ENCODE data around the gene SRGAP1.
"Not testable (repeated sequence)": the region's sequence is repeated elsewhere in the genome, so short reads cannot be mapped to it uniquely, and the experiment has no call there.

Gene SRGAP1

DNA sequence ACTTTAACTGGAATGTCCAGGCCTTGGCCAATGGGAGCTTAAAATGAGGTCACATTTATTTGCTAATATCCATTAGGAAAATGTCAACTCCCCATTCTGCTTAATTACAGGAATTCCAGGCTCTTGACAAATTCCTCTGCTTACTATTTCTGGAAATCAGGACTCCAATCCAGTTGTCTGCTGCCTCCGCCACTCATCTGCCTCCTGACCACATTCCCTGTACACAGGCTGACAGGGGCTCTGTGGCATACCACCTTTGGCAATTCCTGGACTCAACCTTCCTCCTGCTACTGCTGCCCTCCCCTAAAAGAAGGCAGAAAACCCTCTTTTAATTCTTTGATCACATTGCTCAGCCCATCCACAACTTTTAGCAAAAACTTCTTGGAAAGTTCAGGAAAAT, 339.7 kb downstream of the SRGAP1 start:
- no peak for DNase-seq

DNA sequence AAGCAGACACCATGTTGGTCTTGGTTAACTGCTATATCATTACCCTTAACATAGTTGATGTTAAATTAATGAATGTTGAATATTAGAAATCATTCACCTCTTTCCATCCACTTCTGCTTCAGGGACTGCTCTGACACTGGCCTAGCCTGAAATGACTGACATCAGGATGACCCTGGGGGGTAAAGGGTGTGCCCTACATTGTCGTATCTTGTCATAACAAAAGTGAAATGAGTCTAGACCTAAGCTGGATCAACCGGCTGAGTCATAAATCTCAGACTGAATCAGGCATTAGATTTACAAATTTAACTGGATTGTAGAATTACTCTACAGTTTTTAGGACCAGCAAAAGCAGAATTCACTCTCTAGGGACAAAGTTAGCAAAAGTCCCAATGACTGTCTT, 342.3 kb downstream of the SRGAP1 start:
- DNase-seq = no peak

DNA sequence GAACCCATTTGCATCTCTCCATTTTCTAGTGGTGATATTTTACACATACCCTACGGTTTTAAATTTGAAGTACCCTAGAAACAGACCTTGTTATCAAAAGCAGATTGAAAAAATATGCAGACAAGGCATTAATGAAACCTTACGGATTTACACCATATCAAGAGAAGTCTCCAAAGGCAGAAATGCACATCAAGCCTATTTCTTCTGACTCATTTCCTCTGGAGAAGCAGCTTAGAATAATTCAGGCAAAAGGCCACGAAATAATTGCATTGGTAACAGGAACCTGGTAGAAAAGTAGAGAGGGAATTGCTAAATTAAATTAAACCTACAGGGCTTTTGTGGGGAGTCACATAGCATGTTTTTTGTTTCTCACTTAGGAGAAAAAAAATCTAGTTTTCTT, 342.9 kb downstream of the SRGAP1 start:
- DNase-seq = no peak

DNA sequence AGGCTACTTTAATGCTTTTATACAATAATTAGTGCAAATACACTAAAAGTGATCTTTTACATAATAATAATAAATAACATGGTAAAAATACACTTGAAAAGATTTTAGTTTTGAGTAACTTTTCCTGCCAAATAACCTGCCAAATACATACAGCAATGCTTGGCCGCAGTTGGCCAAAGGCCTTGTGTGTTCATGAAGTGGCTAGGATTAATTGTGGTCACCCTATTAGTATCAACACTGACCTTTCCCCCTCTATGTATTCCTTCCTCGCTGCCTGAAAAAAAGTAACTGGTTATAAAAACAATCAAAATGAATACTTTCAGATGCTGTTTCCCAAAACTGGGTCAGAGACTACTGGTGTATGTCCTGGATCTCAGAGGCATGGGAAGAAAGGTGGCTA, 343.3 kb downstream of the SRGAP1 start:
- no peak for DNase-seq

DNA sequence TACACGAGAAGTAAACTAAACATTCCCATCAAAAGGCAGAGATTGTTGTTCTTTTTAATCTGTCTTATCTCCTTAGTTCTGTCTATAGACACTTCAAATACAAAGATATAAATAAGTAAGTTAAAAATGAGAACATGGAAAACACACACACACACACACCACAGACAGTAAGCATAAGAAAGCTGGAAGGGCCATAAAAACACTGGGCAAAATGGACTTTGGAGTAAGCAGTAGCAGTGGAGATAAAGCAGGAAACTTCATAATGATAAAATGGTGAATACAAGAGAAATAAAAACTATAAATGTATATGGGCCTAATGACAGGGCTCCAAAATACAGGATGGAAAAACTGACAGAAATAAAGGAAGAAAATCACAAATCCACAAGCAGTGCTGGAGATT, 345.0 kb downstream of the SRGAP1 start:
- no peak for DNase-seq

DNA sequence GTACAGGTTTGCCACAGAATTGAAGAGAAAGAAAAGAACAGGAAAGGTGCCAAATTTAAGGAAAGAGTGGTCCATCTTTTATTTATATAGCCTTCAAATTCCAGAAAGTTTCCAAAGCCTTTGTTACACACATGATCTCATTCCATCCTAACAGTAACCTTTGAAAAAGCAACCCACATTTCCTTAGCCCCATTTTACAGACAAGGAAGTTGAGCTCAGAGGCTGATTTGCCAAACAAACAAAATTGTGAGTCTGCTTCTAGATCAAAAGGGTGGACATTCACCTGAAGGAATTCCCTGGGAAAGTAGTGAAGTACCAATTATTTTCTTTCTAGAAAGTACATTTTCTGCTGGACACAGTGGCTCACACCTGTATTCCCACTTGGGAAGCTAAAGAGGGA, 345.6 kb downstream of the SRGAP1 start:
- no peak for DNase-seq

DNA sequence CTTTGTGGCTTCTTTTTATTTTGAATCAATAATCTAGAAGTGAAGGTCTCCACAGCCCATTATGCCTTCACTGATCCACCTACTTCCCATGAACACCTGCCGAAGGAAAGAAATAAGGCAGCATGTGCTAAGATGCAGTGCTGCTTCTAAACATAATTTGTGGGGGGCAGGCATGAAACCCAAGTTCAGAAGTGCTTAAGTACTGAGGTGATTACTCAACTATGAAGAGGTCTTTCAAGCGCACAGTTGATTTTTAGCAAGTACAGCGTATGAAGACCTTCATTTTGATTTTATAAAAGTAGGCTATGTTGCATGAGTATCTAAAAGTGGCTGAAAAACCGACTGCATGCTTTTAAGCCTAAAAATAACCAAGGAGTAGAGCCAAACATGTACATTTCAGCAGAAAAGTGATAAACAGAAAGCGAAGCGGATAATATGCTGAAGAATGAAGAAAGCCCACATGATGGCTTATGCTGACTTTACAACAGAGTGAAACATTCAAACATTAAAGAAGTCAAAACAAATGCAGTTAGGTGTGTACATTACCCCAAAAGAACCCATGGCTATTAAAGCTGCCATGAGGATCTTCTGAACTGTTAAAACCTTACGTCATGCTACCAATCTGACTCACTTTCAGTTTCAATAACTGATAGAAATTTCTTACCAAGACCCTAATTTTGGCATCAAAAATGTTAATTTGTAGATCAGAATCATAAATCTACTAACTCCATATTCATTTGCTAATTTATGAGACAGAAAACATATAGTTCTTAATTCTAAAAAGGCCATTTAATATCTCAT, 348.3 kb downstream of the SRGAP1 start:
- DNase-seq = no peak

DNA sequence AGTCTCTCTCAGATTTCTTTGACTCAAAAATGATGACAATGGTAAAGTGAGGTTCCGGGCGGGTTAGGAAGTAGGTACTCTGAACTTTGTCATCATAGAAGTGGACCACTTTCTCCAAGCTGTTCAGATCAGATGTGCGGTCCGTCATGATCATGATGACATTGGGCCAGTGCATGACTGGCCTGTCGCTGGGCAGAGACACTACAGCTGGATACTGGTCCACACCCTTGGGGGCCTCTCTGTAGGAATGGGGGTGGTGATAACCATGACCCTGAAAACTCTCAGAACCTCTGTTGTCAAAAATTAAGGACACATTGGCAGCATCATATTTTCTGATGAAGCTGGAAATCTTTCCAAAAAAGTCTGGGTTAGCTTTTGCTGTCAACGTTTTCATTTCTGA, 349.4 kb downstream of the SRGAP1 start:
- DNase-seq = no peak

DNA sequence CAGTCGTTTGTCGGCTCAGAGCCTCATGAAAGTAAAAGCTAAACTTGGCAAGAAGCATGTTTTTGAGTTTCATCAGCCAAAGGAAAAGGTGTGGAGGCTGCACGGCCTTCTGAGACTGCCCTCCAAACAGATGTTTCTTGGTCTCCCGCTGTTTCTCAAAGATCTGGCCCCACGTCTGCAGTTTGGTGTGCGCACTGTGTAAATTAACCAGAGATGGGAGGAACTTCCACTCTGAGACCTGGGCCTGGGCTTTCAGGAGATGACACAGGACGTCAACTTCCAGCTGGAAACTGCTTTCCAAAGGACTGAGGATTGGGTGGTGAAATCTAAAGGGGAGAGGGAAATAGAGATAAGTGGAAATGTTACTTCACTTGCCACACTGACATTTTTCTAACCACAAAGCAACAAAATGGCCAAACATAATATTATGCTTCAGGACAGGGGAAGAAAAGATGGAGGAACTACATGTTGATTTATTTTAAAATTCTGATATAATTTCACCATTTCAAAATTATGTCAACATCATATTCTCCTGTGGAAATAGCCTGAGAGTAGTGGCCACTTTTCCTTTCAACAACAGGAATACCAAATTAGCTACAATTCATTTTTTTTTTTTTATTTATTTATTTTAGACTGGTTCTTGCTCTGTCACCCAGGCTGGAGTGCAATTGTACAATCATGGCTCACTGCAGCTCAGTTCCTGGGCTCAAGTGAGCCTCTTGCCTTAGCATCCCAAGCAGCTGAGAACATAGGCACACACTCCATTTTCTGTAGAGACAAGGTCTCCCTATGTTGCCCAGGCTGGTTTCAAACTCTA, 350.0 kb downstream of the SRGAP1 start:
- no peak for DNase-seq

DNA sequence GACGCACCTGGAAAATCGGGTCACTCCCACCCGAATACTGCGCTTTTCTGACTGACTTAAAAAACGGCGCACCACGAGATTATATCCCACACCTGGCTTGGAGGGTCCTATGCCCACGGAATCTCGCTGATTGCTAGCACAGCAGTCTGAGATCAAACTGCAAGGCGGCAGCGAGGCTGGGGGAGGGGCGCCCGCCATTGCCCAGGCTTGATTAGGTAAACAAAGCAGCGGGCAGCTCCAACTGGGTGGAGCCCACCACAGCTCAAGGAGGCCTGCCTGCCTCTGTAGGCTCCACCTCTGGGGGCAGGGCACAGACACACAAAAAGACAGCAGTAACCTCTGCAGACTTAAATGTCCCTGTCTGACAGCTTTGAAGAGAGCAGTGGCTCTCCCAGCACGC, 351.3 kb downstream of the SRGAP1 start:
- DNase-seq = not testable (repeated sequence)

DNA sequence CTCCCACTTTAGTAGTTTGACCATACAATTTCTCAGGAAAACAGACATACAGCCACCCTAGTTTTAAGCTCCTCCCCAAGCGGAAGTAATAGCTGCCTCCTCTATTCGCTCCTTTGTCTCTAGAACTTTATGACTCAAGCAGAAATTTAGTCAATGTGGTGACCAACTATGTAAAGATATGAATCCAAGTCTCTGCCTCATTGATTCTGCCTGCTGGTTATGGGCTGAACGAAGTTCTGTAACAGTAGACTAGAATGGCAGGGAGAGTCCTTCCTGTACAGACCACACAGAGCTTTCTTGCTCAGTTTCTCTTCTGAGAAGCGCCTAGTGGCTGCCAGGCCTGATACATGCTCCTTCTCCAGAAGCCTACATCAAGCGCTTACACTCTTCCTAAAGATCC, 358.5 kb downstream of the SRGAP1 start:
- DNase-seq = no peak

DNA sequence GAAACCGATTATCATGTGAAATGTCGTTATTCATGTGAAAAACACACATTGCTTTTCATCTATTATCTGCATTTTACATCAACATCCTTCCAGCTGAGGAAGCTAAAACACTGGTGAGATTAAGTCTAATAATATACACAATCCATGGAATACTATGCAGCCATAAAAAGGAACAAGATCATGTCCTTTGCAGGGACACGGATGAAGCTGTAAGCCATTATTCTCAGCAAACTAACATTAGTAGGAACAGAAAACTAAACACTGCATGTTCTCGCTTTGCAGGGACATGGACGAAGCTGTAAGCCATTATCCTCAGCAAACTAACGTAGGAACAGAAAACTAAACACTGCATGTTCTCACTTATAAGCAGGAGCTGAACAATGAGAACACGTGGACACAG, 359.3 kb downstream of the SRGAP1 start:
- DNase-seq = no peak

DNA sequence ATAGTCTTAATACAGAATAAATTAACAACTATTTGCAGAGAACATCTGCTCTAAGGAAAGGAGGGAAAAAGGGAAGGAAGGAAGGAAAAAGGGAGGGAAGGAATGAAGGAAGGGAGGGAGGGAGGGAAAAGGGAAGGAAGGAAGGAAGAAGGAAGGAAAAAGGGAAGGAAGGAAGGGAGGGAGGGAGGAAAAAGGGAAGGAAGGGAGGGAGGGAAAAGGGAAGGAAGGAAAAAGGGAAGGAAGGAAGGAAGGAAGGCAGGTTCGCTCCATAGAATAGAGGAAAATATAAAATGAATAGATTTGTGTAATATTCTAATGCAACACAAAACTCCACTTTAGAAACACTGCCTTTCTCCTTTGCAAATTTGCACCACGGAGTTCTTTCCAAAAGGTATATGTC, 361.0 kb downstream of the SRGAP1 start:
- no peak for DNase-seq

DNA sequence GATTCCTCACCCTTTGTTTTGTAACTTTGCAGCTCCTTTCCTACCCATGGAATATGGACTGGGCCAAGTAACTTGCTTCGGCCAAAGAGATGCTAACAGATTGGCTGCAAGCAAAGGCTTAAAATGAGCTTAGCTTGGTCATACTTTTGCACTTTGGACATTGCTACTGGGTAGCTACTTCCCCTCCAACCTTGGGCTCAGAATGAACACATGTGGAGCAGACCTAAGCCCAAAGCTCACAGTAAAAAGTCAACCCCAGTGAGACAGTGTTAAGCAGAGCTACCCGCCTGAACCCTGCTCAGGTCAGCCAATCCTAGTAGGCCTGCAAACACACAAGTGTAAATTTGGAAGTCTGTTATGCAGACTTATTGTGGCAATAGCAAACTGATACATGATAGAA, 363.0 kb downstream of the SRGAP1 start:
- DNase-seq = no peak

Data from NCI-H1048 (cell line).